GM12878 (cell line): ENCODE measurements around the gene SPPL3. TPM values are rescaled to one million over a fixed set of nuclear protein-coding genes. Genes with fewer than 3 reads are reported as not detected.

Source experiments
- ATAC-seq: fragments of 200-7000 bp; cut with Tn5 transposase; 3 replicates; pipeline ENCODE4 v1.9.1; 2020; ENCODE audit warnings: mild to moderate bottlenecking, moderate library complexity
- BruUV-seq: library from RNA; stranded (reverse); fragments of 400-500 nt; replicated peaks from 2 replicates; lab custom pipeline; 2021; lab: Mats Ljungman, UMichigan
- CTCF ChIA-PET: fragments of 300-600 bp; sonication (Branson Sonifier 250); formaldehyde crosslinking; extraction: SDS; loops from one replicate; lab custom pipeline; 2021; ENCODE audit warnings: inconsistent platforms; lab: Yijun Ruan, JAX
- POLR2A ChIA-PET: fragments of 350-600 bp; formaldehyde crosslinking; extraction: SDS; loops from one replicate; lab custom pipeline; 2021; ENCODE audit warnings: inconsistent platforms; lab: Charles Lee
- RAD21 ChIA-PET: fragments of 300-600 bp; sonication (Branson Sonifier 250); formaldehyde crosslinking; loops from one replicate; lab custom pipeline; 2023; ENCODE audit warnings: antibody characterized with exemption; ENCODE audit not compliant: unreplicated experiment; lab: Charles Lee
- SMC1A ChIA-PET: fragments of 300-600 bp; sonication (Branson Sonifier 250); formaldehyde crosslinking; loops from one replicate; lab custom pipeline; 2023; ENCODE audit not compliant: unreplicated experiment, uncharacterized antibody; lab: Charles Lee
- DNase-seq: peaks from one replicate; pipeline ENCODE4 v3.0.0-alpha.2; 2011; ENCODE audit warnings: low read depth, low spot score
- FAIRE-seq: peaks from 3 replicates; lab custom pipeline; 2011; peaks lifted over from hg19 to GRCh38; lab: Jason Lieb, UNC
- H2AFZ ChIP-seq: 2 replicates; pipeline ENCODE4 v1.6.0; 2011; ENCODE audit warnings: low read depth, low read length, control low read depth; ENCODE audit not compliant: control insufficient read depth
- H3K27ac ChIP-seq: 2 replicates; pipeline ENCODE4 v1.5.1; 2011; ENCODE audit warnings: control low read depth; ENCODE audit not compliant: control insufficient read depth, insufficient read depth
- H3K27me3 ChIP-seq, 2 experiments: replicated peaks in 1 of 2; 2 replicates each; pipeline versions ENCODE4 v1.6.0 to v1.6.1; 2011; ENCODE audit warnings: low read length in 1 of 2; ENCODE audit not compliant: control insufficient read depth in 2 of 2, insufficient read depth in 2 of 2
- H3K36me3 ChIP-seq, 2 experiments: 2 replicates each; pipeline ENCODE4 v1.5.1; 2011; ENCODE audit warnings: low read length in 1 of 2; ENCODE audit not compliant: control insufficient read depth in 2 of 2, insufficient read depth in 2 of 2
- H3K4me1 ChIP-seq: 2 replicates; pipeline ENCODE4 v1.6.1; 2011; ENCODE audit warnings: mild to moderate bottlenecking, low read length, moderate library complexity, mixed read lengths; ENCODE audit not compliant: control insufficient read depth, insufficient read depth
- H3K4me2 ChIP-seq: 2 replicates; pipeline ENCODE4 v1.6.0; 2011; ENCODE audit warnings: control low read depth; ENCODE audit not compliant: control insufficient read depth, insufficient read depth
- H3K4me3 ChIP-seq: fragments of 200-600 bp; sonication (generic); 2 replicates; pipeline ENCODE4 v1.5.1; 2016
- H3K79me2 ChIP-seq: 2 replicates; pipeline ENCODE4 v1.6.0; 2011; ENCODE audit warnings: low read length; ENCODE audit not compliant: control insufficient read depth, insufficient read depth
- H3K9ac ChIP-seq: 2 replicates; pipeline ENCODE4 v1.8.0; 2011; ENCODE audit warnings: low read length, control low read depth, mixed read lengths; ENCODE audit not compliant: control insufficient read depth, insufficient read depth
- H3K9me3 ChIP-seq: replicated peaks from 3 replicates; pipeline ENCODE4 v1.5.1; 2011; ENCODE audit warnings: mild to moderate bottlenecking, low read length; ENCODE audit not compliant: control insufficient read depth, insufficient read depth
- H4K20me1 ChIP-seq: 2 replicates; pipeline ENCODE4 v1.6.0; 2011; ENCODE audit not compliant: control insufficient read depth, insufficient read depth
- ATF3 ChIP-seq: IDR thresholded peaks from 2 replicates; pipeline ENCODE4 v1.6.1; 2011; ENCODE audit warnings: low read depth, mild to moderate bottlenecking, low read length, moderate library complexity, borderline replicate concordance; ENCODE audit errors: extremely low read depth
- BACH1 ChIP-seq: fragments of 450-650 bp; IDR thresholded peaks from 2 replicates; pipeline ENCODE4 v1.6.1; 2017; ENCODE audit warnings: mild to moderate bottlenecking, borderline replicate concordance
- ETV6 ChIP-seq, 2 experiments: fragments of 450-650 bp in 1 of 2; IDR thresholded peaks in 1 of 2; conservative IDR thresholded peaks in 1 of 2; 2 replicates each; pipeline ENCODE4 v1.6.1; 2014; ENCODE audit warnings: antibody characterized with exemption in 1 of 2, borderline replicate concordance in 1 of 2, low read depth in 1 of 2, mild to moderate bottlenecking in 1 of 2, moderate library complexity in 1 of 2
- GABPA ChIP-seq: IDR thresholded peaks from 2 replicates; pipeline ENCODE4 v1.6.1; 2014; ENCODE audit warnings: antibody characterized with exemption, low read depth, mild to moderate bottlenecking, inconsistent platforms
- HDGF ChIP-seq: fragments of 450-650 bp; IDR thresholded peaks from 2 replicates; pipeline ENCODE4 v1.6.1; 2016; ENCODE audit warnings: antibody characterized with exemption
- MLLT1 ChIP-seq: fragments of 450-650 bp; IDR thresholded peaks from 2 replicates; pipeline ENCODE4 v1.6.1; 2016; ENCODE audit warnings: mild to moderate bottlenecking
- MTA2 ChIP-seq: fragments of 450-650 bp; IDR thresholded peaks from 2 replicates; pipeline ENCODE4 v1.6.1; 2016; ENCODE audit warnings: low read depth, mild to moderate bottlenecking, moderate library complexity
- MXI1 ChIP-seq: fragments of 150-350 bp; IDR thresholded peaks from 2 replicates; pipeline ENCODE4 v1.6.1; 2011; ENCODE audit warnings: low read depth, mild to moderate bottlenecking, inconsistent platforms, low read length, improper control_type of control experiment
- NR2C1 ChIP-seq: fragments of 450-650 bp; IDR thresholded peaks from 2 replicates; pipeline ENCODE4 v1.6.1; 2017; ENCODE audit warnings: antibody characterized with exemption, mild to moderate bottlenecking, moderate library complexity
- POU2F2 ChIP-seq: IDR thresholded peaks from 3 replicates; pipeline ENCODE4 v1.6.1; 2011; ENCODE audit warnings: low read depth, mild to moderate bottlenecking, low read length, borderline replicate concordance
- RAD51 ChIP-seq: fragments of 450-650 bp; IDR thresholded peaks from 2 replicates; pipeline ENCODE4 v1.6.1; 2016; ENCODE audit warnings: moderate library complexity, mild to moderate bottlenecking, inconsistent platforms
- RUNX3 ChIP-seq: IDR thresholded peaks from 2 replicates; pipeline ENCODE4 v1.6.1; 2012; ENCODE audit warnings: low read length, inconsistent platforms
- SMARCA5 ChIP-seq: fragments of 450-650 bp; IDR thresholded peaks from 2 replicates; pipeline ENCODE4 v1.6.1; 2017; ENCODE audit warnings: mild to moderate bottlenecking
- SP1 ChIP-seq: IDR thresholded peaks from one replicate; pipeline ENCODE4 v1.6.1; 2011; ENCODE audit warnings: low read depth, low read length
- STAT1 ChIP-seq: fragments of 450-650 bp; conservative IDR thresholded peaks from 2 replicates; pipeline ENCODE4 v1.6.1; 2014; ENCODE audit warnings: antibody characterized with exemption, mild to moderate bottlenecking
- ZBED1 ChIP-seq: IDR thresholded peaks from 2 replicates; pipeline ENCODE4 v1.6.1; 2016; ENCODE audit warnings: borderline replicate concordance
- ZNF24 ChIP-seq: fragments of 450-650 bp; IDR thresholded peaks from 2 replicates; pipeline ENCODE4 v1.6.1; 2017; ENCODE audit warnings: antibody characterized with exemption, mild to moderate bottlenecking
- WGBS: methylation state at CpG from one replicate; pipeline ENCODE4 v1.1.6; 2016; ENCODE audit warnings: low lambda C conversion rate; ENCODE audit not compliant: insufficient replicate concordance, insufficient coverage; ENCODE audit errors: missing lambda C conversion rate; 5-methylcytosine and 5-hydroxymethylcytosine counted together
- in situ Hi-C: fragments of 300-500 bp; cut with MboI; formaldehyde crosslinking; loops from 9 replicates; pipeline ENCODE4 v1.14.3; 2018; ENCODE audit warnings: mixed read lengths
- intact Hi-C: fragments of 100-400 bp; cut with micrococcal nuclease; formaldehyde crosslinking; loops from one replicate; pipeline ENCODE4 v1.14.2; 2022; ENCODE audit not compliant: unreplicated experiment
- polyA plus RNA-seq, 11 experiments: library from polyadenylated mRNA; depleted of rRNA in 4 of 11; unstranded in 6 of 11; stranded (reverse) in 5 of 11; fragments of >200 nt; fragmentation: Nextera tagmentation in 4 of 11; fragmentation: Illumina TruSeq in 1 of 11; extraction: Ambion mirVana in 4 of 11; extraction: Trizol in 1 of 11; gene quantifications; 1 replicate in 1 of 11; 2 replicates in 10 of 11; pipeline versions ENCODE4 v1.2.1 to v1.2.3, GENCODE V29; 2011 to 2016; ENCODE audit warnings: inconsistent platforms in 2 of 11, missing spikeins in 2 of 11, low read depth in 1 of 11
- total RNA-seq, 4 experiments: library from RNA; depleted of rRNA in 3 of 4; stranded (reverse); fragments of >200 nt in 3 of 4; fragmentation: Illumina TruSeq in 1 of 4; extraction: Trizol in 1 of 4; gene quantifications; 2 replicates each; pipeline versions ENCODE4 v1.2.1 to v1.2.3, GENCODE V29; 2013 to 2021

The SPPL3 gene
- total and polyA plus RNA-seq, 10 of the 15 experiments (the other 5 are each of a cell fraction or from before 2014, with no cell fraction given): 4.3 to 45.5 (median 11.7) TPM

- TF ChIP-seq ZNF24 (peak; percentile 95), BACH1 (no peak)
- TF ChIP-seq, all 136 proteins: peak for 1
- intact Hi-C loops (no loop called here), in situ Hi-C loops (no loop called here)
- DNase-seq (no peak), ATAC-seq (peak; percentile 53), FAIRE-seq (no peak)
- H4K20me1 ChIP-seq: no peaks in the 10 kb centered on the region
- 35% methylated on average over 3 of the region's 3 CpGs for whole genome bisulfite sequencing
- no peak overlapping the region for H3K9ac ChIP-seq
- no peak overlapping the region for H2AFZ ChIP-seq
- POLR2A ChIA-PET: no interaction called here
- H3K4me3 ChIP-seq: no peak overlapping the region
- CTCF ChIA-PET: interaction anchor here (0.6 to 3.9 kb wide), 4 partner anchors 28 to 139 kb away, joined by 3 to 18 read pairs (median 3); no protein-coding TSS in a partner anchor
- H3K79me2 ChIP-seq: no peaks in the 10 kb centered on the region
- no peaks in the 10 kb centered on the region for H3K36me3 ChIP-seq
- H3K4me1 ChIP-seq: no peaks in the 10 kb centered on the region
- H3K4me2 ChIP-seq: no peak overlapping the region
- H3K27me3 ChIP-seq: no peaks in the 10 kb centered on the region; a peak in 1 of 4 replicates
- H3K9me3 ChIP-seq: no peaks in the 10 kb centered on the region; the same call in 2 of the 3 replicates
- BruUV-seq: no TSS peak
- RAD21 ChIA-PET: interaction anchor here (1.2 kb wide), 1 partner anchor 30 kb away, joined by 5 read pairs; no protein-coding TSS in a partner anchor
- SMC1A ChIA-PET: interaction anchor here (0.9 to 3.0 kb wide), 3 partner anchors 30 to 89 kb away, joined by 3 to 15 read pairs (median 3); no protein-coding TSS in a partner anchor
- H3K27ac ChIP-seq: no peak overlapping the region
Observed at GRCh38 chr12:120941846-120942405, 37.8 kb upstream of the SPPL3 start.

GRCh38 chr12:120941412-120941811 lies 37.3 kb upstream of the SPPL3 start:
- Histone ChIP-seq H4K20me1 (no peaks in the 10 kb centered on the region), H3K4me2 (no peak overlapping the region), H3K27ac (no peak overlapping the region), H3K4me3 (no peak overlapping the region), H3K9ac (no peak overlapping the region), H3K79me2 (no peaks in the 10 kb centered on the region), H3K9me3 (no peaks in the 10 kb centered on the region; the same call in 2 of the 3 replicates), H3K4me1 (no peaks in the 10 kb centered on the region), H3K36me3 (no peaks in the 10 kb centered on the region), H2AFZ (no peak overlapping the region), H3K27me3 (no peaks in the 10 kb centered on the region; a peak in 1 of 4 replicates)
- RAD21 ChIA-PET: interaction anchor here (1.2 kb wide), 1 partner anchor 30 kb away, joined by 5 read pairs; no protein-coding TSS in a partner anchor
- CTCF ChIA-PET: interaction anchor here (1.0 to 3.9 kb wide), 3 partner anchors 29 to 39 kb away, joined by 3 to 18 read pairs (median 3); no protein-coding TSS in a partner anchor
- in situ Hi-C loops: no loop called here
- 79% methylated on average over 4 of the region's 4 CpGs for WGBS
- SMC1A ChIA-PET: interaction anchor here (0.6 to 1.3 kb wide), 4 partner anchors 11 to 295 kb away, joined by 3 read pairs; no protein-coding TSS in a partner anchor
- POLR2A ChIA-PET: no interaction called here
- BruUV-seq: no TSS peak
- FAIRE-seq: no peak
- no peak for DNase-seq
- no peak for ATAC-seq
- intact Hi-C loops: no loop called here
- TF ChIP-seq POU2F2: no peak
- TF ChIP-seq RAD51: no peak
- TF ChIP-seq ZBED1: no peak
- no peak for TF ChIP-seq MTA2
- no peak for TF ChIP-seq NR2C1
- TF ChIP-seq ATF3: no peak
- TF ChIP-seq SMARCA5: no peak
- no peak for TF ChIP-seq HDGF
- TF ChIP-seq RUNX3: no peak
- TF ChIP-seq ETV6 (conservative IDR thresholded peaks at IDR 0.05 in 1 of 2, IDR thresholded peaks at IDR 0.05 in 1 of 2; ENCODE audit: borderline replicate concordance in 1 of 2, low read depth in 1 of 2): no peak
- no peak for TF ChIP-seq STAT1
- TF ChIP-seq MXI1: no peak
- TF ChIP-seq MLLT1: no peak
- no peak for TF ChIP-seq SP1
- TF ChIP-seq GABPA: no peak
